ENCODE measurements around the gene ARMH4.

DNA sequence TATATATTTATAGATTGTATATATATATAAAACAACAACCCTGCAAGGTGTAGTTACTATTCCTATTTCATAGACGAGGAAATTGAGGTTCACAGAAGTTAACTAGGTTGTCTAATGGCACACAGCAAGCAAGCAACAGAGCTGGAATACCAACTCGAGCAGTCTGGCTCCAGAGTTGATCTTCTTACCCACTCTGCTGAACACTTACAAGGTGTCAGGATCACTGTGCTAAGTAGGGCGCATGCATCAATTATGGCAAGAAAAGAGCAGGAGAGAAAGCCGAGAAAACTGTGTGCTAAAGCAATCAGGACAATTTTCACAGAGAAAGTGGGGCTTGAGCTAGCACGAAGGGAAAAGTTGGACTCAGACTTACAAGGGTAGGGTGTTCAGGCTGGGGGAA is 15.9 kb upstream of the ARMH4 start:
- no peak for TF ChIP-seq POLR2AphosphoS5 (IDR thresholded peaks at IDR 0.05; ENCODE audit: low read depth, low read length)
- TF ChIP-seq TAF1 (IDR thresholded peaks at IDR 0.05; ENCODE audit: borderline replicate concordance, insufficient read depth, low read length) = no peak
- TF ChIP-seq SIN3A (IDR thresholded peaks at IDR 0.05; ENCODE audit: borderline replicate concordance, insufficient read depth, low read length) = no peak
- TF ChIP-seq, protein P1, sequence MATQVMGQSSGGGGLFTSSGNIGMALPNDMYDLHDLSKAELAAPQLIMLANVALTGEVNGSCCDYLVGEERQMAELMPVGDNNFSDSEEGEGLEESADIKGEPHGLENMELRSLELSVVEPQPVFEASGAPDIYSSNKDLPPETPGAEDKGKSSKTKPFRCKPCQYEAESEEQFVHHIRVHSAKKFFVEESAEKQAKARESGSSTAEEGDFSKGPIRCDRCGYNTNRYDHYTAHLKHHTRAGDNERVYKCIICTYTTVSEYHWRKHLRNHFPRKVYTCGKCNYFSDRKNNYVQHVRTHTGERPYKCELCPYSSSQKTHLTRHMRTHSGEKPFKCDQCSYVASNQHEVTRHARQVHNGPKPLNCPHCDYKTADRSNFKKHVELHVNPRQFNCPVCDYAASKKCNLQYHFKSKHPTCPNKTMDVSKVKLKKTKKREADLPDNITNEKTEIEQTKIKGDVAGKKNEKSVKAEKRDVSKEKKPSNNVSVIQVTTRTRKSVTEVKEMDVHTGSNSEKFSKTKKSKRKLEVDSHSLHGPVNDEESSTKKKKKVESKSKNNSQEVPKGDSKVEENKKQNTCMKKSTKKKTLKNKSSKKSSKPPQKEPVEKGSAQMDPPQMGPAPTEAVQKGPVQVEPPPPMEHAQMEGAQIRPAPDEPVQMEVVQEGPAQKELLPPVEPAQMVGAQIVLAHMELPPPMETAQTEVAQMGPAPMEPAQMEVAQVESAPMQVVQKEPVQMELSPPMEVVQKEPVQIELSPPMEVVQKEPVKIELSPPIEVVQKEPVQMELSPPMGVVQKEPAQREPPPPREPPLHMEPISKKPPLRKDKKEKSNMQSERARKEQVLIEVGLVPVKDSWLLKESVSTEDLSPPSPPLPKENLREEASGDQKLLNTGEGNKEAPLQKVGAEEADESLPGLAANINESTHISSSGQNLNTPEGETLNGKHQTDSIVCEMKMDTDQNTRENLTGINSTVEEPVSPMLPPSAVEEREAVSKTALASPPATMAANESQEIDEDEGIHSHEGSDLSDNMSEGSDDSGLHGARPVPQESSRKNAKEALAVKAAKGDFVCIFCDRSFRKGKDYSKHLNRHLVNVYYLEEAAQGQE (IDR thresholded peaks at IDR 0.05; ENCODE audit: insufficient read depth in 1 of 2, low read depth in 2 of 2, low read length in 2 of 2) = no peak
